Ramos (cell line): ENCODE data around the gene HMCN2.

ENCODE experiments used
- in situ Hi-C: fragments of 300-500 bp; cut with MboI; formaldehyde crosslinking; loops from one replicate; pipeline ENCODE4 v1.14.3; 2022; ENCODE audit warnings: low sequenced_read_pairs; ENCODE audit not compliant: unreplicated experiment

Gene HMCN2

GRCh38 chr9:130265431-130266235, at the start of gene HMCN2:
HMCN2 (plus strand) TSS chr9:130265760; CDS start chr9:130265879, 119 bp downstream.
- in situ Hi-C loops, result no loop called here

DNA sequence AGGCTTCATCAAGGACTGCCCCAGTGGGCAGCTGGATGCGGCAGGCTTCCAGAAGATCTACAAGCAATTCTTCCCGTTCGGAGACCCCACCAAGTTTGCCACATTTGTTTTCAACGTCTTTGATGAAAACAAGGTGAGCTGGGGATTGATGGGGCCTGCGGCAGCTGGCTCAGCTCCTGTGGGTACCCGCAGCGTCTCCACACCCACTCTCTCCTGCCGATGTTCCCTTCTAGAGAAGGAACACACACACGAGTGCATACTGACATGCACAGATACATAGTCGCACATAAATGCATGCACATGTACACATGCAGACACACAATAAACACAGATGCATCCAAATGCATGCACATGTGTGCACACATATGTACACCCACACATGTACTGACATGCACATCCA, 47.7 kb upstream of the HMCN2 start:
- in situ Hi-C loops, result no loop called here

GRCh38 chr9:130219661-130220096, 45.9 kb upstream of the HMCN2 start:
- in situ Hi-C loops, result no loop called here

DNA sequence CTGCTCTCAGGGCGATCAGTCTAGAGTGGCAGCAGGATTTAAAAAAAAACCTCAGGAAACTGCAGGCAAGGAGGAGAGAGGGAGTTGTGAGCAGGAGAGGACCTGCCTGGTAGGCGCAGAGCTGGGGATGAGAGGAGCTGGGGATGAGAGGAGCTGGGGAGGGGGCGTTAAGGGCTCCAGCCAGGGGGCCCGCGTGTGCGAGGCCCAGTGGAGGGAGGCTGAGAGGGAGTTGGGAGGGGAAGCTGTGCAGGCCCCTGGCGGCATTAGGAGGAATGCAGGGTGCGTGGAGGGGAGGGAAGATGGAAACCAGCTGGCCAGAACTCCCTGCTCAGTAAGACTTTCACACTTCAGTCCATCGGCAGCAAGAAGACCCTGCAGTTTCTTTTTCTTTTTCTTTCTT, 45.2 kb upstream of the HMCN2 start:
- in situ Hi-C loops, result no loop called here

GRCh38 chr9:130222833-130223232, 42.7 kb upstream of the HMCN2 start:
- in situ Hi-C loops, result no loop called here

- in situ Hi-C loops, result no loop called here
Observed at GRCh38 chr9:130225071-130225470, 40.5 kb upstream of the HMCN2 start.

GRCh38 chr9:130225586-130225985, 40.0 kb upstream of the HMCN2 start:
- in situ Hi-C loops, result no loop called here

GRCh38 chr9:130226112-130226511, 39.4 kb upstream of the HMCN2 start:
- in situ Hi-C loops, result no loop called here

GRCh38 chr9:130227833-130228232, 37.7 kb upstream of the HMCN2 start:
- in situ Hi-C loops, result no loop called here

DNA sequence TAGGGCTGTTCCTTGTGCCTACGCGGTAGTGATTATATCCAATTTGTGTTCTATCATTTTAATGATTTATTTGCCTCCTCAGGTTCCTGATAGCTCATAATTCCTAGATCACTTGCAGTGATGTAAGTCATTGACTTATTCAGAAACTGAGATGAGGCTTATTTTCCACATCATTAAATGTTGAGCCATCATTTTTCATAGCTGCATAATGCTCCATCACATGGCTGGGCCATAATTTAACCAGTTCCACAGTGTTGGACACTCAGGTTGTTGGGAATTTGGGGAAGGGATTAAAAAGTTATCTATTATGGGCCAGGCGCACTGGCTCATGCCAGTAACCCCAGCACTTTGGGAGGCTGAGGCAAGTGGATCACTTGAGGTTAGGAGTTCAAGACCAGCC, 35.8 kb upstream of the HMCN2 start:
- in situ Hi-C loops, result loop anchor here (10.0 kb wide), 1 partner anchor 345 kb away; no protein-coding TSS in a partner anchor

DNA sequence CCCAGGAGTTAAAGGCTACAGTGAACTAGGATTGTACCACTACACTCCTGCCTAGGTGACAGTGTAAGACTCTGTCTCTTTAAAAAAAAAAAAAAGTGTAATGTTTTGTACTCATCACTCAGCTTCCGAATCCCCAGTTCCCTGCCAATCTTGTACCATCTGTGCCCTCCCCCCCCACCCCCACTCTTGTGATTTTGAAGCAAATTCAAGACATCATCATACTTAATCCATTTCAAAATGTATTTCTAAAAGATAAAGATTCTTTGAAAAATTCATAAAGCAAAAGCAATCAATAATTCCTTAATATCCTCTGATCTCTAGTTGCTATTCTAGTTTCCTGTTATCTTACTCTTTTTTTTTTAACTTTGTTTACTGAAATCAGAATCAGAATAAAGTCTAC, 34.9 kb upstream of the HMCN2 start:
- in situ Hi-C loops, result loop anchor here (10.0 kb wide), 1 partner anchor 346 kb away; no protein-coding TSS in a partner anchor

DNA sequence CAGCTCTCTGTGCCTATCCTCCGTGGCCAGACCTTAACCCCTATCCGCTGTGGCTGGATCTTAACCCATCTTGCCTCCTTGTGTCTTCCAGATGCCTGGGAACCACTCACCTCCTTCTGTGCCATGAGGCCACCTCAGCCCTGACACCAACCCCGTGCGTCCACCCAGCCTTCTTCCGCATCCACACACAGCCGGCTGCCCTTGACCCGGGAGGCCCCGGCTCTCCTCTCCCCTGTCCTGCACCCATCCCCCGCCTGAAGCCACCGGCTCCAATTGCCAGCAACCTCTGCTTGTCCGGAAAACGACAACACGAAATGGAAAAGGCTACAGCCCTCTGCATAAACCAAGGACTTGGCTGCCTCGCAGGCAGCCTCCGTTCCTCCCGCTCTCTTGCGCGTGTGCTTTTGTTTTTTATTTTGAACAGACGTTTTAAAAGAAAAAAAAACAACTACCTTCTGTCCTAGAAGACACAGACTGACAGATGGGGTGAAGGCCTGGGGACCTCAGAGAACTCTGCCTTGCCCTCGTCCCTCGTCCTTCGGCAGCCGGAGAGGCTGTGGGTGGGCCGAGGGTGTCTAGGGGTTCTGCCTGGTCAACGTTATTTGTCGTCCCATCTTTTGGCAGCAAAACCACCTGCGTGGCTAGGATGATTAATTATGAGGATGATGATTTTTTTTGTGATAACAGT, 32.5 kb upstream of the HMCN2 start:
- in situ Hi-C loops, result loop anchor here (10.0 kb wide), 1 partner anchor 348 kb away; no protein-coding TSS in a partner anchor

DNA sequence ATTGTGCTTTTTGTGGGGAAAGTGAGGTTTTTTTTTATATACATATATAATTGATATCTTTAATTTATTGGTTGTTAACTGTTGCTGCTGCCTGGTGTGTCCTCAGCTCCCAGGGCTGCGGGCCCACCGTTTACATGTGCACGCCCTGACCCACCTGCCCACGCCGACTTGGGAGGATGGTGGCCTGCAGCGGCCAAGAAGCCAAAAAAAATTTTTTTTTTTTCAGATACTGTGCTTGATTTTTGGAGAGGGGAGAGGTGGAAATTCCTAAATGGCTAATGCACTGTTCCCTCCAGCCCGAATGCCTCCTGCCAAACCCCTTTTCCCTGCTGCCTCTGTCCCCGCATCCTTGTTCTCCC, 32.0 kb upstream of the HMCN2 start:
- in situ Hi-C loops, result loop anchor here (10.0 kb wide), 1 partner anchor 349 kb away; no protein-coding TSS in a partner anchor

DNA sequence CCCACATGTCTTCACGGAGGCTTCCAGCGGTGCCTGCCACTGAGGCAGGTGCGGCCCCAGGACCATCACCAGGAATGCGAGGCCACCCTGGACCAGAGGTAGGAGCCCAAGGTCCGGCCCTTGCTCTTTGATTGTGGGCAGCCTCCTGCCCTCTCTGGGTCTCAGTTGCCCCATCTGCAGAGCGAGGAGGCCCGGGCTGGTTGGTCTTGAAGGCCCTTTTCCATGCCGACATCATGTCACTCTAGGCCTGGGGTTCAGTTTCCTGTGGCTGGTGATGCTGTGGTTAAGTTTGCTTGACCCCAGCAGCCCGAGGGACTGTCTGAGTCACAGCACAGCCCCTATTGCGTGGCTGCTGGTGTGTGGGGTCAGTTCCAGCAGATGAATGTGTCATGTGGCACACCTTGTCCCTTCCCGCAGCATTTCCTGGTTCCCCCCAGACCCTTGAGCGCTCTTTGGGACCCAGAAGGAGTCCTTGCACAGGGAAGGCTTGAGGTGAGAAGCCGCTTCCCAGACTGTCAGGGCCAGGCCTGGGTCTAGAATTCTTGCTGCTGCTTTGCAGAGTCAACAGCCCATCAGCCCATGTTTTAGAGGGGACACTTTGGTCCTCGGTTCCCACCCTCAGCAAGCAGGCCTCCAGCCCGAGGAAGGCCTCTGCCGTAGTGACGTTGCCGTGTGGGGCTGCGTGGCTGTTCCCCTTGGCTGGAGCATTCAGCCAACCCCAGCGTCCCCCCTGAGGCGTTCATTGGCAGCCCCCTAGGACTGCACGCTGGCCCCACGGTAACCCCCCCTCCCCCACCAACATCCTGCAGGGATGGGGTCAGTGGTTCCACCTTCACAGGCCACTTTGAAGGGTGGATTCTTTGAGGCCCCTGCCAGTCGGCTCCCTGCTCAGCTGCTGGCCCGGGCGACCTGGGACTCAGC, 31.0 kb upstream of the HMCN2 start:
- in situ Hi-C loops, result loop anchor here (5.0 to 10.0 kb wide), 2 partner anchors 122 to 350 kb away; no protein-coding TSS in a partner anchor

DNA sequence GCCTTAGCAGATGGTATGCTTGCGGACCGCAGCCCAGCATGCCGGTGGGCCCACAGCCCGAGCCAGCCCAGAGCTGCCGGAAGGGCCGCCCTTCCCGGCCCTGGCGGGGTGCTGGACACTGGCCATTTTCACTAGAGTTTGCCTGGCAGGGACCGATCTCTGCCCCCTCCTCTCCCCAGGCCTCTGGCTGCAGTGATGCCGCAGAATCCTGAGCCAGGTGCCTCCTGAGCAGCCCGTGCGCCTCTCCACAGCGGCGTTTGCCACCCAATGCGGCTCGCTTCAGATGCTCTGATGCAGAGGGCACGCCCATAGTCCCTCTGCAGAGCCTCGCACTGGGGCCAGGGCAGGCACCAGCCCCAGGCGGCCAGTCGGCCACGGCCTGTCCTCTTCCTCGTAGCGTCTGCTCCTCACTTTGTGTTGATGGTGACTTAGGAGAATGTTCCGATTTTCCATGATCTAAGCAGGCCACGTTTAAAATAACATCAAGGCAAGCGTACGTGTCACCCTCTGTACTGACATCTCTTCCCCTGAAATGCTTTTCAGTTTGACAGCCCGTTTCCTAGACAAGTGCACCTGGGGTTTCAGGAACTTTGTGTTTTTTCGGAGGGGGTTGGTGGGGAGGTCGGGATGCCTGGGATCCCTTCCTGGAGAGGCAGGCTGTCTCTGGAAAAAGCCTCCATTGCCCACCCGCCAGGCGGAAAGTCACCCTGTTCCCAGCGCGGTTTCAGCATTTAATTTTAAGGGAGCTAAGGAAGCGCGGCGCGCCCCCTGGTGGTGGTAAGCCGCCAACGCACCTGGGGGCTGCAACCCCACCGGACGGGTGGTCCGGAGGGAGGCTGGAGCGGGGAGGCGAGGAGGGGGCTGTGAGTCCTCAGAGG, 29.8 kb upstream of the HMCN2 start:
- in situ Hi-C loops, result loop anchor here (5.0 to 10.0 kb wide), 2 partner anchors 123 to 351 kb away; no protein-coding TSS in a partner anchor

- in situ Hi-C loops, result loop anchor here (5.0 to 10.0 kb wide), 2 partner anchors 124 to 352 kb away; no protein-coding TSS in a partner anchor
Observed at GRCh38 chr9:130236436-130236985, 29.0 kb upstream of the HMCN2 start.

GRCh38 chr9:130237076-130237475, 28.5 kb upstream of the HMCN2 start:
- in situ Hi-C loops, result loop anchor here (5.0 to 10.0 kb wide), 2 partner anchors 125 to 352 kb away; no protein-coding TSS in a partner anchor

GRCh38 chr9:130237763-130238524, 27.6 kb upstream of the HMCN2 start:
- in situ Hi-C loops, result loop anchor here (5.0 to 10.0 kb wide), 2 partner anchors 126 to 353 kb away; no protein-coding TSS in a partner anchor
